Measurements from ENCODE around the gene RGS6. TPM values are rescaled to one million over a fixed set of nuclear protein-coding genes. Genes with fewer than 3 reads are reported as not detected.

RGS6 gene
- total RNA-seq, 6 donors from 2014 or later, result 0.83 to 12.9 (median 2.2) TPM; not detected in 1

DNA sequence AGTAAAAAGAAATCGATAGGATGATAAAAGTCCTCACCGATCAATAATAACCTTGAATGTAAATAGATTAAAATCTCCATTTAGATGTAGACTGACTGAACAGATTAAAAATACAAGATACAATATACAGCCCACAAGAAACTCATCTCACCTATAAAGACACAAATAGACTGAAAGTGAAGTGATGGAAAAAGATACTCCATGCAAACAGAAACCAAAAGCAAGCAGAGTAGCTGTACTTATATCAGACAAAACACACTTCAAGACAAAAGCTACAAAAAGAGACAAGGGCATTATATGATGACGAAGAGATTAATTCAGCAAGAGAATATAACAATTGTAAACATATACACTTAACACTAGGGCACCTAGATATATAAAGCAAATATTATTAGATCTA lies 444.8 kb downstream of the RGS6 start:
- TF ChIP-seq, protein P1, sequence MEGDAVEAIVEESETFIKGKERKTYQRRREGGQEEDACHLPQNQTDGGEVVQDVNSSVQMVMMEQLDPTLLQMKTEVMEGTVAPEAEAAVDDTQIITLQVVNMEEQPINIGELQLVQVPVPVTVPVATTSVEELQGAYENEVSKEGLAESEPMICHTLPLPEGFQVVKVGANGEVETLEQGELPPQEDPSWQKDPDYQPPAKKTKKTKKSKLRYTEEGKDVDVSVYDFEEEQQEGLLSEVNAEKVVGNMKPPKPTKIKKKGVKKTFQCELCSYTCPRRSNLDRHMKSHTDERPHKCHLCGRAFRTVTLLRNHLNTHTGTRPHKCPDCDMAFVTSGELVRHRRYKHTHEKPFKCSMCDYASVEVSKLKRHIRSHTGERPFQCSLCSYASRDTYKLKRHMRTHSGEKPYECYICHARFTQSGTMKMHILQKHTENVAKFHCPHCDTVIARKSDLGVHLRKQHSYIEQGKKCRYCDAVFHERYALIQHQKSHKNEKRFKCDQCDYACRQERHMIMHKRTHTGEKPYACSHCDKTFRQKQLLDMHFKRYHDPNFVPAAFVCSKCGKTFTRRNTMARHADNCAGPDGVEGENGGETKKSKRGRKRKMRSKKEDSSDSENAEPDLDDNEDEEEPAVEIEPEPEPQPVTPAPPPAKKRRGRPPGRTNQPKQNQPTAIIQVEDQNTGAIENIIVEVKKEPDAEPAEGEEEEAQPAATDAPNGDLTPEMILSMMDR (IDR thresholded peaks at IDR 0.05), result no peak
- TF ChIP-seq POLR2AphosphoS5 (IDR thresholded peaks at IDR 0.05) (no peak), POLR2A (IDR thresholded peaks at IDR 0.05) (no peak), EP300 (IDR thresholded peaks at IDR 0.05) (no peak)
- ATAC-seq (ENCODE audit: low FRiP score in 2 of 2) (no peak), DNase-seq (no peak)
- WGBS, 2 donors, result 59 to 63% methylated on average over 3 of the region's 3 CpGs
- Histone ChIP-seq H3K27ac (no peak overlapping the region), H3K4me3 (no peak overlapping the region), H3K36me3 (no peaks in the 10 kb centered on the region), H3K27me3 (no peaks in the 10 kb centered on the region), H3K9me3 (peaks cover 0 to 8% (median 2%) of the 10 kb centered on the region in 4 donors), H3K4me1 (no peaks in the 10 kb centered on the region)

DNA sequence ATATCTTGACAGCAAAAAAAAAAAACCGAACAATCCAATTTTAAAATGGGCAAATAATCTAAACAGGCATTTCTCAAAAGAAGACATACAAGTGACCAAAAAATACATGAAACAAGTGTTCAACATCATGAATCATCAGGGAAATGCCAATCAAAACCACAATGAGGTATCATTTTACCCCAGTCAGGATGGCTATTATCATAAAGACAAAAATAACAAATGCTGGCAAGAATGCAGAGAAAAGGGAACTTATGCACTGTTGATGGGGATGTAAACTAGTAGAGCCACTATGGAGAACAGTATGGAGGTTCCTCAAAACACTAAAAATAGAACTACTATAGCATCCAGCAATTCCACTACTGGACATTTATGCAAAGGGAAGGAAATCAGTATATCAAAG lies 448.2 kb downstream of the RGS6 start:
- 87 to 94% methylated on average over 1 of the region's 1 CpG for WGBS, 2 donors
- Histone ChIP-seq H3K4me3 (no peak overlapping the region), H3K27ac (no peak overlapping the region), H3K36me3 (no peaks in the 10 kb centered on the region), H3K27me3 (no peaks in the 10 kb centered on the region), H3K9me3 (peaks cover 0 to 4% (median 1%) of the 10 kb centered on the region in 4 donors), H3K4me1 (no peaks in the 10 kb centered on the region)
- TF ChIP-seq, protein P1 (IDR thresholded peaks at IDR 0.05), result no peak
- no peak for TF ChIP-seq POLR2A (IDR thresholded peaks at IDR 0.05)
- TF ChIP-seq POLR2AphosphoS5 (IDR thresholded peaks at IDR 0.05), result no peak
- no peak for TF ChIP-seq EP300 (IDR thresholded peaks at IDR 0.05)
- DNase-seq, result no peak
- no peak for ATAC-seq (ENCODE audit: low FRiP score in 2 of 2)

DNA sequence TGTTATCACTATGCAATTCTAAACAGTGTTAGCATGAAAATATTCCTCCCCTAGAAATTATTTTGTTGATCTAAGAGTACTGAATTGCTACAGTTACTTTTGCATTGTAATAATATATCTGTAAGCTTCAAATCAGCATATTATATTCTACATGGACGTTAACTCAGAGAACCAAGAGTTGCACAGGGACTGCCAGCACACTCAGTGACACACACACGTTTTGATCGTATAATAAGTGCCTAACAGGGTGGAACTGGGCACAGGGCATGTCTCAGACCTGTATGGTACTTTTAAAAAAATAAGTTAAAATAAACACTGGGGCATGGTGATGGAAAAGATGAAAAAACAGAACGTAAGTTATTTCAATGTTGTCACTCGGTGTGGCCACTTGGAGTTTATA lies 451.6 kb downstream of the RGS6 start:
- H3K36me3 ChIP-seq, result no peaks in the 10 kb centered on the region
- no peaks in the 10 kb centered on the region for H3K9me3 ChIP-seq
- no peaks in the 10 kb centered on the region for H3K27me3 ChIP-seq
- ATAC-seq (ENCODE audit: low FRiP score in 2 of 2) (no peak), DNase-seq (no peak)
- no peaks in the 10 kb centered on the region for H3K4me1 ChIP-seq
- TF ChIP-seq, protein P1 (IDR thresholded peaks at IDR 0.05), result no peak
- TF ChIP-seq POLR2A (IDR thresholded peaks at IDR 0.05) (no peak), POLR2AphosphoS5 (IDR thresholded peaks at IDR 0.05) (no peak), EP300 (IDR thresholded peaks at IDR 0.05) (no peak)
- WGBS, 2 donors, result 50 to 56% methylated on average over 5 of the region's 5 CpGs
- H3K27ac ChIP-seq, result no peak overlapping the region
- H3K4me3 ChIP-seq, result no peak overlapping the region

DNA sequence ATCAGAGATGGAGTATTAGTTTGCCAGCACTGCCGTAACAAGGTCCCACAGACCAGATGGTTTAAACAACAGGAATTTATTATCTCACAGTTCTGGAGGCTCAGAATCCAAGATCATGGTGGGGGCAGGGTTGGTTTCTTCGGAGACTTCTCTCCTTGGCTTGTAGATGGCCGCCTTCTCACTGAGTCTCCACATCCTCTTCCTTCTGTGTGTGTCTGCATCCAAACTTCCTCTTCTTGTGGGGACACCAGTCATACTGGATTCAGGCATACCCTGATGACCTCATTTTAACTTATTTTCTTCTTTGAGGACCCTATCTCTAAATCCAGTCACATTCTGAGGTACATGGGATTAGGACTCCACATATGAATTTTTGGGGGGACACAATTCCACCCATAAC lies 455.5 kb downstream of the RGS6 start:
- no peak for TF ChIP-seq POLR2AphosphoS5 (IDR thresholded peaks at IDR 0.05)
- TF ChIP-seq, protein P1 (IDR thresholded peaks at IDR 0.05), result no peak
- TF ChIP-seq EP300 (IDR thresholded peaks at IDR 0.05), result no peak
- no peak for TF ChIP-seq POLR2A (IDR thresholded peaks at IDR 0.05)
- Histone ChIP-seq H3K27ac (no peak overlapping the region), H3K36me3 (no peaks in the 10 kb centered on the region), H3K27me3 (no peaks in the 10 kb centered on the region), H3K9me3 (no peaks in the 10 kb centered on the region), H3K4me3 (no peak overlapping the region), H3K4me1 (no peaks in the 10 kb centered on the region)
- WGBS, 2 donors, result 76 to 87% methylated on average over 3 of the region's 3 CpGs
- DNase-seq, result no peak
- no peak for ATAC-seq (ENCODE audit: low FRiP score in 2 of 2)

DNA sequence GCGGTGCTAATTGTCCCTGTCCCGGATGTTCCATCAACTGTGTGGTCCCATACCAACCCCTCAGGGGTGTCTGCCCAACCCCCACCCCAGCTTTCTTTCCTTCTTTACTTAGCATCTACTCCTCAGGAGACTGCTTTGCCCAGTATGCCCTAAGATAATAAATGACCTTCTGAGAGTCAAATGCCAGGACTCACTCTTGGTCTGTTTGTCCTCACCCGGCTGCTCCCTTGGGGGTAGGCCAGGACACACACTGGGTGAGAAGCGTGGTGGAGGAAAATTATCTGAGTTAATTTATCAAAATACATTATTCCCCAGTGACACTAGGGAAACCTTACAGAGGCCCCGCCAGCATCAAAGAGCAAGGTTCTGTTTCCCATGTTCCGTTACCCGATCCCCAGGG lies 457.0 kb downstream of the RGS6 start:
- no peak overlapping the region for H3K27ac ChIP-seq
- no peak for ATAC-seq (ENCODE audit: low FRiP score in 2 of 2)
- peaks cover 0 to 4% (median 1%) of the 10 kb centered on the region in 4 donors for H3K9me3 ChIP-seq
- H3K27me3 ChIP-seq, result no peaks in the 10 kb centered on the region
- no peaks in the 10 kb centered on the region for H3K36me3 ChIP-seq
- no peak overlapping the region for H3K4me3 ChIP-seq
- no peak for DNase-seq
- 86 to 90% methylated on average over 5 to 7 of the region's 7 CpGs for WGBS, 2 donors
- TF ChIP-seq POLR2AphosphoS5 (IDR thresholded peaks at IDR 0.05) (no peak), EP300 (IDR thresholded peaks at IDR 0.05) (no peak), POLR2A (IDR thresholded peaks at IDR 0.05) (no peak)
- TF ChIP-seq, protein P1 (IDR thresholded peaks at IDR 0.05), result no peak
- no peaks in the 10 kb centered on the region for H3K4me1 ChIP-seq
